ENCODE results near the gene PTCD1. TPM values are rescaled to one million over a fixed set of nuclear protein-coding genes. Genes with fewer than 3 reads are reported as not detected.

Gene PTCD1
- total RNA-seq, 1 donor from 2014 or later: 5.5 TPM

DNA sequence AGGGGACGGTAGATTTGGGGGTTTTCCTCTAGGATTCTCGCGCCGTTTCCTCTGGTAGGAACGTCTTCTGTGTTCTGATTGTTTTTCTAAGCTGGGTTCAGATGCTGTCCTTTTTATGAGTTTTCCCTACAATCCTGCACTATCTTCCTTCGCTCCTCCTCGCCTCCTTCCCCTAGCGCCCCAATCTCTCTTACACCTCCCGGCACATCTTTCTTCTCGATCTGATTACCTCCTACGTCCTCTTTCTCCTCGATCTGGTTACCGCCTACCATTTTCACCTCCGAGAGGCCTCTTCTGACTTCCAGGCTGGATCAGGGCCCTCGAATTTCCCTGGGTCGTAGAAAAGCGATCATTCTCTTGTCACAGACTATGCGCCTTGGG lies 29.4 kb downstream of the PTCD1 start:
- H3K4me3 Mint-ChIP-seq (ENCODE audit: unreplicated experiment): peak overlapping the region; percentile 99
- peaks cover 6% of the 10 kb centered on the region for H3K9me3 Mint-ChIP-seq (ENCODE audit: unreplicated experiment)
- peaks cover 6% of the 10 kb centered on the region for H3K36me3 Mint-ChIP-seq (ENCODE audit: unreplicated experiment)
- TF ChIP-seq, protein P1, sequence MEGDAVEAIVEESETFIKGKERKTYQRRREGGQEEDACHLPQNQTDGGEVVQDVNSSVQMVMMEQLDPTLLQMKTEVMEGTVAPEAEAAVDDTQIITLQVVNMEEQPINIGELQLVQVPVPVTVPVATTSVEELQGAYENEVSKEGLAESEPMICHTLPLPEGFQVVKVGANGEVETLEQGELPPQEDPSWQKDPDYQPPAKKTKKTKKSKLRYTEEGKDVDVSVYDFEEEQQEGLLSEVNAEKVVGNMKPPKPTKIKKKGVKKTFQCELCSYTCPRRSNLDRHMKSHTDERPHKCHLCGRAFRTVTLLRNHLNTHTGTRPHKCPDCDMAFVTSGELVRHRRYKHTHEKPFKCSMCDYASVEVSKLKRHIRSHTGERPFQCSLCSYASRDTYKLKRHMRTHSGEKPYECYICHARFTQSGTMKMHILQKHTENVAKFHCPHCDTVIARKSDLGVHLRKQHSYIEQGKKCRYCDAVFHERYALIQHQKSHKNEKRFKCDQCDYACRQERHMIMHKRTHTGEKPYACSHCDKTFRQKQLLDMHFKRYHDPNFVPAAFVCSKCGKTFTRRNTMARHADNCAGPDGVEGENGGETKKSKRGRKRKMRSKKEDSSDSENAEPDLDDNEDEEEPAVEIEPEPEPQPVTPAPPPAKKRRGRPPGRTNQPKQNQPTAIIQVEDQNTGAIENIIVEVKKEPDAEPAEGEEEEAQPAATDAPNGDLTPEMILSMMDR (IDR thresholded peaks at IDR 0.05; ENCODE audit: partially characterized antibody, unreplicated experiment): no peak
- peak overlapping the region; percentile 97 for H3K27ac Mint-ChIP-seq (ENCODE audit: unreplicated experiment)
- peaks cover 17% of the 10 kb centered on the region for H3K4me1 Mint-ChIP-seq (ENCODE audit: low read depth, unreplicated experiment)
- DNase-seq: no peak
- H3K27me3 Mint-ChIP-seq (ENCODE audit: unreplicated experiment): peaks cover 6% of the 10 kb centered on the region

DNA sequence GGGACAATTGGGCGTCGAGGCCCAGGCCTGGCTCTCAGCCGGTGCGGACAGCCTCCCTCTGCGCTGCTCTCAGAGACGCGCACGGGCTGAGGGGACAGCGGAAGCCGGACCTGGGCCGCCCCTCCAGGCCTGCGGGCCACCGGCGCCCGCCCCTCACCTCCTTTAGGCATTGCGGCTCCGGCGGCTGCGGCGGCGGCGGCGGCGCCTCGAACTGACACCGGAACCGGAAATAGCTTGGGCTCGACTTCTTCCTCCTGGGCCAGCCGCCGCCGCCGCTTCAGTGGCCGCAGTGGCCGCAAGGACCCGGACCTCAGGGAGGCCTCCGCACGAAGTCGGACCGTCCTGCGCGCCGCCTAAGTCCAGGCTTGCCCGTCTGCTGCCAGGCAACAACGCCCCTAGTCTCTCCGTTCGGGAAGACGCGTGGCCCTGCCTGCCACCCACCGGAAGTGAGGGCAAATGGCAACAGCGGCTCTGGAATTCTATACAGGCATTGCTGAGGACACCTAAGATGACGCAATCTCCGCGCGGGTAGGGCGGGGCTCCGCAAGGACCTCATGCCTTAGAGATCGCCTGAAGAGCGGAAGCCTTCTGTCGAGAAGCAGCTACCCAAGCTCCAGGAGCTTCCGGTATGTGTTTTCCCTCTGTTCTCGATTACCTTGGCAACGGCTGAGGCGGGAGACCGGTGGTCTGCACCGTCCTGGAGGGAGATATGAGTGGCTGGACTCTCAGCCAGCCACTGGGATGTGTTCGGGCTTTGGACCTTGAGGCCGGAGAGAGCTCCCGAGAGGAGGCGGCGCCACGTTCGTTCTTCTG lies 30.0 kb downstream of the PTCD1 start, which contains the start of the genes BUD31 and PDAP1:
BUD31 (plus strand) TSS at position 591 of the 813 bp plus-strand sequence. CDS start 2,124 bp downstream, outside the sequence.
PDAP1 (minus strand) TSS at position 219 of the 813 bp plus-strand sequence; CDS start at position 170, 49 bp downstream.
- H3K4me3 Mint-ChIP-seq (ENCODE audit: unreplicated experiment): peak within 1 kb of the TSS; percentile 99
- peaks cover 6% of the 10 kb centered on the region for H3K36me3 Mint-ChIP-seq (ENCODE audit: unreplicated experiment)
- H3K4me1 Mint-ChIP-seq (ENCODE audit: low read depth, unreplicated experiment): peaks cover 21% of the 10 kb centered on the region
- H3K27me3 Mint-ChIP-seq (ENCODE audit: unreplicated experiment): peaks cover 6% of the 10 kb centered on the region
- peak; percentile 89 for DNase-seq
- peaks cover 6% of the 10 kb centered on the region for H3K9me3 Mint-ChIP-seq (ENCODE audit: unreplicated experiment)
- peak within 1 kb of the TSS; percentile 97 for H3K27ac Mint-ChIP-seq (ENCODE audit: unreplicated experiment)
- TF ChIP-seq, protein P1 (IDR thresholded peaks at IDR 0.05; ENCODE audit: partially characterized antibody, unreplicated experiment): no peak

DNA sequence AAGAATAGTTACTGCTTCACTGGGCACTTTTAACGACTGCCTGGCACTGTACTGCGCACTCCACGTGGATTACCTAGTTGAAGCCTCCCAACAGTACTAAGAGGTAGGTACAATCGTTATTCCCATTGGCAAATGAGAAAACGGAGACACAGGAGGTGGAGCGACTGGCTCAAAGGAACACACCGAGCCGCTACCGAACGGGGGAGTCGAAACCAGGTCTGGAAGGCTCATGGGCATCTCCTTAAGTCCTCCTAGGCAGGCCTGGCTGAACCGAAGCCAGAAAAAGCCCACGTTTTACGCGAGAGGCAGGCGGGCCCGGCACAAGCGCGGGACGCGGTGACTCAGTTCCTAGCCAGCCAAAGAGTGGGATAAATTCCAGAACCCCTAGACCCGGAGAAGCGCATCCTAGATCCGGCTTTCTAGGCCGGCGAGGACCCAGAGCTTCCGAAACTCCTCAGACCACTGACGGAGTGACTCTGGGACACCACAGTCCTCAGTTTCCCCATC lies 30.7 kb downstream of the PTCD1 start:
- H3K27ac Mint-ChIP-seq (ENCODE audit: unreplicated experiment): peak overlapping the region; percentile 91
- H3K9me3 Mint-ChIP-seq (ENCODE audit: unreplicated experiment): peaks cover 6% of the 10 kb centered on the region
- peak overlapping the region; percentile 99 for H3K4me3 Mint-ChIP-seq (ENCODE audit: unreplicated experiment)
- H3K36me3 Mint-ChIP-seq (ENCODE audit: unreplicated experiment): peaks cover 10% of the 10 kb centered on the region
- no peak for DNase-seq
- peaks cover 21% of the 10 kb centered on the region for H3K4me1 Mint-ChIP-seq (ENCODE audit: low read depth, unreplicated experiment)
- TF ChIP-seq, protein P1 (IDR thresholded peaks at IDR 0.05; ENCODE audit: partially characterized antibody, unreplicated experiment): no peak
- peaks cover 7% of the 10 kb centered on the region for H3K27me3 Mint-ChIP-seq (ENCODE audit: unreplicated experiment)

DNA sequence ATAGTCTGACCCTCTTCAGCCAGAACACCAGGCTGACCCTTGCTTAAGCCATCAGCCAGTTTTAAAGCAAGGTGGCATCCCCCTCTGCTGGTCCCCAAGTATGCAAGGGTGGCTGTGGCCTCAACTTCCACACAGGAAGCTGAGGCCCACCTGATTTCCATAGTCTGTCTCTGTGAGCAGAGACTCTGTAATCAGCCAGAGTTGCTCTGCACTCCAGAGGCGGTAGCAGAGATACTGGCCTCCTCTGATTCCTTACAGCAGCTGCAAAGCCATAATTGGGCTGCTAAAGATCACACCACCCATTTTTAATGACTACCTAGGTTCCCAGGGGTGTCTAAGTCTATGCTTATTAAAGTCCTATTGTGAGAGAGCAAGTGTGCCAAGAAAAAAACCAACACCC lies 32.0 kb downstream of the PTCD1 start:
- peaks cover 9% of the 10 kb centered on the region for H3K27me3 Mint-ChIP-seq (ENCODE audit: unreplicated experiment)
- peaks cover 12% of the 10 kb centered on the region for H3K36me3 Mint-ChIP-seq (ENCODE audit: unreplicated experiment)
- H3K4me3 Mint-ChIP-seq (ENCODE audit: unreplicated experiment): peak overlapping the region; percentile 99
- H3K9me3 Mint-ChIP-seq (ENCODE audit: unreplicated experiment): peaks cover 6% of the 10 kb centered on the region
- peak overlapping the region; percentile 91 for H3K27ac Mint-ChIP-seq (ENCODE audit: unreplicated experiment)
- no peak for DNase-seq
- H3K4me1 Mint-ChIP-seq (ENCODE audit: low read depth, unreplicated experiment): peaks cover 21% of the 10 kb centered on the region
- TF ChIP-seq, protein P1 (IDR thresholded peaks at IDR 0.05; ENCODE audit: partially characterized antibody, unreplicated experiment): no peak

DNA sequence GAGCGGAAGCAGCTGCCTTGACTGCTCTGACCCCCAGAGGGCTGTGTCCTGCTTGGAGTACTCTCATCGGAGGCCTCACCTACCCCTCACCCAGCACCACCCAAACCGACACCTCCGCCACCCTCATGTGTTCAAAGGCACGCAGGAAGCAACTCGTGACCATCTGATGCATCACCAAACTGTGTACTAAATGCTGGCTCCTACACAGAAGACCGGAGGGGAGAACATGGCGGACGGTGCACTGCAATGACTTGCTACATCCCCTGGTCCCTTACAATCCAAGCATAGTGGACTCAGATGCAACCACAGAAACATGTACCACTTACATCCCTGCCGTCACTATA lies 33.6 kb downstream of the PTCD1 start:
- peaks cover 21% of the 10 kb centered on the region for H3K4me1 Mint-ChIP-seq (ENCODE audit: low read depth, unreplicated experiment)
- peak overlapping the region; percentile 93 for H3K27ac Mint-ChIP-seq (ENCODE audit: unreplicated experiment)
- no peak overlapping the region for H3K4me3 Mint-ChIP-seq (ENCODE audit: unreplicated experiment)
- peaks cover 9% of the 10 kb centered on the region for H3K27me3 Mint-ChIP-seq (ENCODE audit: unreplicated experiment)
- peaks cover 12% of the 10 kb centered on the region for H3K36me3 Mint-ChIP-seq (ENCODE audit: unreplicated experiment)
- H3K9me3 Mint-ChIP-seq (ENCODE audit: unreplicated experiment): peaks cover 6% of the 10 kb centered on the region
- DNase-seq: no peak
- TF ChIP-seq, protein P1 (IDR thresholded peaks at IDR 0.05; ENCODE audit: partially characterized antibody, unreplicated experiment): no peak

All from glutamatergic neuron (in vitro differentiated cells).